Measurements from ENCODE around the gene ACTN1.

The ACTN1 gene

GRCh38 chr14:68945585-68946488 is 33.3 kb downstream of the ACTN1 start (continued):
- TF ChIP-seq ZNF266 (tag by site-specific recombination; IDR thresholded peaks at IDR 0.05; ENCODE audit: low read depth) (no peak), ZNF280C (tag by site-specific recombination; IDR thresholded peaks at IDR 0.05) (no peak), ZNF23 (tag by site-specific recombination; IDR thresholded peaks at IDR 0.05; ENCODE audit: borderline replicate concordance) (no peak), ZNF76 (tag by site-specific recombination; IDR thresholded peaks at IDR 0.05; ENCODE audit: borderline replicate concordance, low read depth) (no peak), ZSCAN16 (tag by site-specific recombination; IDR thresholded peaks at IDR 0.05) (no peak)

- Histone ChIP-seq H3K36me3 (ENCODE audit: control insufficient read depth in 2 of 2, insufficient read depth in 1 of 2, low read length in 2 of 2) (no peaks in the 10 kb centered on the region), H3K4me3 (ENCODE audit: low read depth, low read length) (no peak overlapping the region), H3K9me3 (ENCODE audit: control insufficient read depth, insufficient read depth, low read depth, low read length) (no peaks in the 10 kb centered on the region), H3K27ac (ENCODE audit: extremely low read depth, low read depth, low read length) (no peak overlapping the region), H3K4me1 (ENCODE audit: control insufficient read depth, insufficient read depth, low read length) (peaks cover 12% of the 10 kb centered on the region)
- ChIA-PET CTCF (interaction anchor here (1.5 kb wide), 1 partner anchor 34 kb away, joined by 5 read pairs; no protein-coding TSS in a partner anchor), POLR2A (interaction anchor here (0.6 kb wide), 1 partner anchor 789 kb away, joined by 4 read pairs; no protein-coding TSS in a partner anchor)
- TF ChIP-seq FEZF1 (tag by site-specific recombination; IDR thresholded peaks at IDR 0.05) (no peak), ZBTB26 (tag by site-specific recombination; optimal IDR thresholded peaks at IDR 0.05) (no peak), ZNF121 (tag by site-specific recombination; IDR thresholded peaks at IDR 0.05) (no peak), HIC1 (tag by site-specific recombination; IDR thresholded peaks at IDR 0.05) (no peak), ZNF692 (tag by site-specific recombination; IDR thresholded peaks at IDR 0.05) (no peak), IKZF3 (tag by site-specific recombination; IDR thresholded peaks at IDR 0.05) (no peak), ZNF658 (tag by site-specific recombination; IDR thresholded peaks at IDR 0.05) (no peak), ZNF174 (tag by site-specific recombination; IDR thresholded peaks at IDR 0.05) (no peak), ZXDB (tag by site-specific recombination; IDR thresholded peaks at IDR 0.05) (no peak), ZNF513 (tag by site-specific recombination; IDR thresholded peaks at IDR 0.05) (no peak), ZNF280D (tag by site-specific recombination; IDR thresholded peaks at IDR 0.05) (no peak), ZNF211 (tag by site-specific recombination; IDR thresholded peaks at IDR 0.05; ENCODE audit: low read depth) (no peak), ZBTB48 (tag by site-specific recombination; IDR thresholded peaks at IDR 0.05) (no peak), ZNF529 (tag by site-specific recombination; IDR thresholded peaks at IDR 0.05; ENCODE audit: insufficient replicate concordance) (no peak), ZNF600 (tag by site-specific recombination; IDR thresholded peaks at IDR 0.05) (no peak), KLF8 (tag by site-specific recombination; IDR thresholded peaks at IDR 0.05) (no peak)
Observed at GRCh38 chr14:68945190-68945584, 33.9 kb downstream of the ACTN1 start.
